ENCODE data around the gene EXPH5.
A peak's percentile ranks its signal among the peaks of the same experiment; 100 is the strongest.

EXPH5 gene

DNA sequence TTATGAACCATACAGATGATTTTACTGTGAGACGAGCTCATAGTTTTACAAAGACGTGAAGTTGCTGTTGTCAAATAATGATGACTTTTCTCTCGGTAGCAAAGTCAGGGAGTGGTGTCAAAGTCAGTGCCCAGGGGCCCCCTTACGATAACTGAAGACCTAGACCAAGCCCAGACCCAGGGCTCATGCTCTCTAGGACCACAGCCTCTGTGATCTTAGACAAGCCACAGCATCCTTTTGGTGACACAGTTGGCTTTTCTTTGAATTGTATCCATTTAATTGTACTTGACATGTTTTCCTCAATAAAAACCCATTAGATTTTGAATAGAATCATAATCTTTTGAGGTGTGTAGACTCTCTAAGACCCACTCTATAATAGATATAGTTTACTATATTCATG lies 77.4 kb downstream of the EXPH5 start:
- no peak overlapping the region for H3K4me3 ChIP-seq (ENCODE audit: low read length)
- no peaks in the 10 kb centered on the region for H3K27me3 ChIP-seq (ENCODE audit: insufficient read depth, low read length)
- peaks cover 13% of the 10 kb centered on the region for H3K36me3 ChIP-seq (ENCODE audit: insufficient read depth, low read length)
- no peaks in the 10 kb centered on the region for H3K4me1 ChIP-seq (ENCODE audit: insufficient read depth, low read length)
- no peak overlapping the region for H3K9ac ChIP-seq (ENCODE audit: low read depth, low read length)
- no peak overlapping the region for H3K27ac ChIP-seq (ENCODE audit: low read depth, low read length)
- 95% methylated on average over 4 of the region's 4 CpGs for WGBS
- H3K9me3 ChIP-seq (ENCODE audit: insufficient read depth, low read depth, low read length): 0 out of 2 replicates have a peak, but pooled peaks cover 4% of the 10 kb centered on the region

- Histone ChIP-seq H3K4me3 (ENCODE audit: low read length) (no peak overlapping the region), H3K27me3 (ENCODE audit: insufficient read depth, low read length) (no peaks in the 10 kb centered on the region), H3K9ac (ENCODE audit: low read depth, low read length) (no peak overlapping the region), H3K36me3 (ENCODE audit: insufficient read depth, low read length) (peaks cover 13% of the 10 kb centered on the region), H3K9me3 (ENCODE audit: insufficient read depth, low read depth, low read length) (peaks cover 13% of the 10 kb centered on the region; the same call in 1 of the 2 replicates), H3K4me1 (ENCODE audit: insufficient read depth, low read length) (no peaks in the 10 kb centered on the region), H3K27ac (ENCODE audit: low read depth, low read length) (no peak overlapping the region)
- 85% methylated on average over 2 of the region's 2 CpGs for WGBS
These were observed 80.9 kb downstream of the EXPH5 start for GRCh38 chr11:108512708-108513107.

DNA sequence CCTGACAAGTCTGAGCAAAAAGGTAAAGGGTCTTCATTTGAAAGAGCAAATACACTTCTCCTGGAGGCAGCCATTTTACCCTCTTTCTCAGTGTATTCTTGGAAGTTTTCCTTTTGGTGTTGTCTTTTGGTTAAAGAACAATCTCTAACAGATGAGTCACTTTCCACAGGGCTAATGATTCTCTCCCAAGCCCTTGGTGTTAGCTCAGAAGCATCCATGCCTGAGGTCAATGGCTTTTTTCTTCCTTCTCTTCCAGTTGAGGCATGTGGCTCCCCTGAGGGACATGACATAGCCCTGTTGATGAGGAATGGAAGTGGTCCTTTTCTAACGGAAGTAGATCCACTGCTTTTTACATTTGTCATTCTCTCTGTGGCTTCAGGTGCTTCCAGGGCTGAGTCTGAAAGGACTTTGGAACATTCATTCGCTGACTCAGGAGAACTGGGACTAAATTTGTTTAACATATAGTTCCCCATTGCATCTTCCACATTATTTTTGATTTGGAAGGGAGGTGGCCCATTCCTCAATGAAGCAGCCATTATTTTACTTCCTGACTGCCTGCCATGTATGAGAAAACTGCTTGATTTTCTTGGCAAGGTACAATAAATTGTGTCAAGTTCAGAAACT lies 81.6 kb downstream of the EXPH5 start:
- peaks cover 13% of the 10 kb centered on the region for H3K36me3 ChIP-seq (ENCODE audit: insufficient read depth, low read length)
- no peak overlapping the region for H3K9ac ChIP-seq (ENCODE audit: low read depth, low read length)
- no peaks in the 10 kb centered on the region for H3K27me3 ChIP-seq (ENCODE audit: insufficient read depth, low read length)
- H3K4me1 ChIP-seq (ENCODE audit: insufficient read depth, low read length): no peaks in the 10 kb centered on the region
- no peak overlapping the region for H3K4me3 ChIP-seq (ENCODE audit: low read length)
- peaks cover 13% of the 10 kb centered on the region; the same call in 1 of the 2 replicates for H3K9me3 ChIP-seq (ENCODE audit: insufficient read depth, low read depth, low read length)
- no peak overlapping the region for H3K27ac ChIP-seq (ENCODE audit: low read depth, low read length)
- WGBS: 86% methylated on average over 2 of the region's 2 CpGs

GRCh38 chr11:108508653-108509593 lies 84.6 kb downstream of the EXPH5 start:
- Histone ChIP-seq H3K27me3 (ENCODE audit: insufficient read depth, low read length) (no peaks in the 10 kb centered on the region), H3K4me1 (ENCODE audit: insufficient read depth, low read length) (no peaks in the 10 kb centered on the region), H3K4me3 (ENCODE audit: low read length) (no peak overlapping the region), H3K9ac (ENCODE audit: low read depth, low read length) (no peak overlapping the region), H3K27ac (ENCODE audit: low read depth, low read length) (no peak overlapping the region), H3K36me3 (ENCODE audit: insufficient read depth, low read length) (peaks cover 11% of the 10 kb centered on the region), H3K9me3 (ENCODE audit: insufficient read depth, low read depth, low read length) (peaks cover 13% of the 10 kb centered on the region; the same call in 1 of the 2 replicates)
- WGBS: 86% methylated on average over 3 of the region's 3 CpGs

DNA sequence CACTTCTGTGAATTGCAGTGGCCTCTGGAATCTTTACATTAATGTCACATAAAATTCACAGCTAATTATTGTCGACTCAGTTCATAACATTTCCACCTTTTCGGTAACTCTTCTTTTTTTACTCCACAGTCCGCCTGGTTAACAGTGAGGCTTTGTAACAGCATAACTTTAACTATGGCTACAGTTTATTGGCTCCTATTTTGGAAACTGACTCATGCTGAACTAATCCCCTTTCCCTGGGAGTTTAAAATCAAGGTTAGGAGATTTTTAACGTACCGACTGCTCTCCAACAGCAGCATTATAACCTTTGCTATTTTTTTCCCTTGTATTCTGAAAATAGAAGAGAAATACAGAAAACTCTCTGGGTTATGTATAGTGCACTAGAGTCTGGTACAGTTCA lies 92.2 kb downstream of the EXPH5 start:
- peaks cover 9% of the 10 kb centered on the region; the same call in 1 of the 2 replicates for H3K4me1 ChIP-seq (ENCODE audit: insufficient read depth, low read length)
- no peaks in the 10 kb centered on the region for H3K9me3 ChIP-seq (ENCODE audit: insufficient read depth, low read depth, low read length)
- H3K27me3 ChIP-seq (ENCODE audit: insufficient read depth, low read length): peaks cover 8% of the 10 kb centered on the region
- no peak overlapping the region for H3K27ac ChIP-seq (ENCODE audit: low read depth, low read length)
- H3K36me3 ChIP-seq (ENCODE audit: insufficient read depth, low read length): no peaks in the 10 kb centered on the region
- H3K4me3 ChIP-seq (ENCODE audit: low read length): no peak overlapping the region
- no peak overlapping the region for H3K9ac ChIP-seq (ENCODE audit: low read depth, low read length)
- WGBS: 97% methylated on average over 3 of the region's 5 CpGs

DNA sequence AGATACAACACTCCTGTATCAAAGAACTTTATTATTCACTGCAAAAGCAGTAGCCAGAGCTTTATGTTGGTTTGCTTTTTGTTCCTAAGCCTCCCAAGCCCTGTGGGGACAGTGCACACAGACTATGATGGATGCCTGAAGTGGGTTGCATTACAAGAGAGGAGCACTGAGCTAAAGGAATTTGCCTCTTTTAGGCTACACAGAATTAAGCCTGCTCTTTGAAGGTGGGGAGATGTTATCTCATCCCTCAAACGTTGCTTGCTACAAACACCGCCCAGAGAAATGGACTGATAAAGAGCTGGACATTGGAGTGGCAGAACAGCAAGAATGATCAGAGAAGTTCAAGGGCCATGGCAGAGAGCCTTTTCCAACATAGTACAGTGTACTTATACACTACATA lies 92.8 kb downstream of the EXPH5 start:
- peaks cover 10% of the 10 kb centered on the region; the same call in 1 of the 2 replicates for H3K4me1 ChIP-seq (ENCODE audit: insufficient read depth, low read length)
- 89% methylated on average over 2 of the region's 2 CpGs for whole genome bisulfite sequencing
- H3K27ac ChIP-seq (ENCODE audit: low read depth, low read length): no peak overlapping the region
- H3K36me3 ChIP-seq (ENCODE audit: insufficient read depth, low read length): no peaks in the 10 kb centered on the region
- H3K9ac ChIP-seq (ENCODE audit: low read depth, low read length): no peak overlapping the region
- no peak overlapping the region for H3K4me3 ChIP-seq (ENCODE audit: low read length)
- H3K27me3 ChIP-seq (ENCODE audit: insufficient read depth, low read length): peaks cover 8% of the 10 kb centered on the region
- H3K9me3 ChIP-seq (ENCODE audit: insufficient read depth, low read depth, low read length): no peaks in the 10 kb centered on the region

DNA sequence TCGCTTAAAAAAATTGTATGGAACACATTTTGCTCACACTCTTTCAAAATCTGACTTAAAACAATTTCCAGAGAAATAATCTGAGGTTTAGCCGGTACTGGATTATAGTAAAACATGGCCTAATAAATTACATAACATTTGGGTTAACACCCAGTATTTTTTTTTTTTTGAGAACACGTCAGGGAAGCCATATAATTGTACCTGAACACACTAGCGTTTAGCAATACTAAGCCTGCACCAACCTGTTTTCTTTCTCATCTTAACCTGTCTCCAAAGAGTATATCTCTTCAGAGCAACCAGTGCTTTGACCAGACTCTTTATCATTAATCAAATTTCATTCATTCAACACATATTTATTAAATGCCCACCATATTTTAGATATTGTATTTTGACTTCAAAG lies 93.4 kb downstream of the EXPH5 start:
- Histone ChIP-seq H3K27ac (ENCODE audit: low read depth, low read length) (no peak overlapping the region), H3K9ac (ENCODE audit: low read depth, low read length) (no peak overlapping the region), H3K4me3 (ENCODE audit: low read length) (no peak overlapping the region), H3K27me3 (ENCODE audit: insufficient read depth, low read length) (peaks cover 8% of the 10 kb centered on the region), H3K9me3 (ENCODE audit: insufficient read depth, low read depth, low read length) (no peaks in the 10 kb centered on the region), H3K36me3 (ENCODE audit: insufficient read depth, low read length) (no peaks in the 10 kb centered on the region), H3K4me1 (ENCODE audit: insufficient read depth, low read length) (peaks cover 10% of the 10 kb centered on the region; the same call in 1 of the 2 replicates)
- WGBS: 94% methylated on average over 4 of the region's 4 CpGs

- Histone ChIP-seq H3K27me3 (ENCODE audit: insufficient read depth, low read length) (peaks cover 8% of the 10 kb centered on the region), H3K9ac (ENCODE audit: low read depth, low read length) (peak overlapping the region; percentile 79), H3K36me3 (ENCODE audit: insufficient read depth, low read length) (no peaks in the 10 kb centered on the region), H3K4me1 (ENCODE audit: insufficient read depth, low read length) (peaks cover 10% of the 10 kb centered on the region; the same call in 1 of the 2 replicates), H3K27ac (ENCODE audit: low read depth, low read length) (no peak overlapping the region), H3K9me3 (ENCODE audit: insufficient read depth, low read depth, low read length) (no peaks in the 10 kb centered on the region), H3K4me3 (ENCODE audit: low read length) (peak overlapping the region; percentile 62)
- WGBS: 90% methylated on average over 27 of the region's 29 CpGs
These were observed 94.7 kb downstream of the EXPH5 start for GRCh38 chr11:108498816-108499408.

DNA sequence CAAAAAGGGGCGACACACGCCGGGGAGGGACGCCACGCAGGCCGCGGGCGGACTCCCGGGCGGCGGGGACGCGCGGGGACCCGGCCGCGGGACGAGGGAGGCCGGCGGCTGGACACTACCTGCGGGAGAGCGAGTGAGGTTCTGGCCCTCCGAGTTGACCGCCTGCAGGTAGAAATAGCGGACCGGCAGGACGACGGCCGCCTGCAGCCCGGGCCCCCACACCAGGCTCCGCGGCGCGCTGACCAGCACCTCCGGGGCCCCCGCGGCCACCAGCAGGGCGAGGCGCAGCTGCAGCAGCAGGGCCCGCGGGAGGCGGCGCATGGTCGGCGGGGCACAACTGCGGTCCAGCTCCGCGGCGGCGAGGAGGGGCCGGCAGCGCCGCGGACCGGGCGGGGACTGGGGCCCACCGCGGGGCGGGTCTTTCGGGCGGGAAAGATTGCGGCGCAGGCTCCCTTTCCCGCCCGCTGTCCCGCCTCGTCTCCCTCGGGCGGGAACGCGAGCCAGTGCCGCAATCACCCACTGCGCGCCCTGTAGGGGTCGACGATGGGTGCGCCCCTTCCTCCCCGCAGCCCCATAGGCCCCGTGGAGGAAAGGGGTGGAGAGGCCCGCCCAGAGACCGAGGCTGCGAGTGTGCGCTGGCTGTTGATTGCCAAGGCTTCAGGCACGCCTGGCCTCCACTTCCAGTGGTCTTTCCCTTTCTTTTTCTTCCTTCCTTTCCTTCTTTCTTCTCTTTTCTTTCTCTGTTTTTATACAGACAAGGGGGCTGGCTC lies 95.3 kb downstream of the EXPH5 start, which contains the start of gene POGLUT3:
Gene POGLUT3 (minus strand): TSS at position 339 of the 770 bp plus-strand sequence. CDS start 18 bp downstream, at position 321.
- Histone ChIP-seq H3K9ac (ENCODE audit: low read depth, low read length) (peak within 1 kb of the TSS; percentile 79), H3K36me3 (ENCODE audit: insufficient read depth, low read length) (no peaks in the 10 kb centered on the region), H3K9me3 (ENCODE audit: insufficient read depth, low read depth, low read length) (no peaks in the 10 kb centered on the region), H3K4me3 (ENCODE audit: low read length) (peak within 1 kb of the TSS; percentile 62), H3K27me3 (ENCODE audit: insufficient read depth, low read length) (peaks cover 8% of the 10 kb centered on the region), H3K4me1 (ENCODE audit: insufficient read depth, low read length) (peaks cover 10% of the 10 kb centered on the region; the same call in 1 of the 2 replicates), H3K27ac (ENCODE audit: low read depth, low read length) (peak within 1 kb of the TSS; percentile 78)
- WGBS: 2% methylated on average over 84 of the region's 84 CpGs

DNA sequence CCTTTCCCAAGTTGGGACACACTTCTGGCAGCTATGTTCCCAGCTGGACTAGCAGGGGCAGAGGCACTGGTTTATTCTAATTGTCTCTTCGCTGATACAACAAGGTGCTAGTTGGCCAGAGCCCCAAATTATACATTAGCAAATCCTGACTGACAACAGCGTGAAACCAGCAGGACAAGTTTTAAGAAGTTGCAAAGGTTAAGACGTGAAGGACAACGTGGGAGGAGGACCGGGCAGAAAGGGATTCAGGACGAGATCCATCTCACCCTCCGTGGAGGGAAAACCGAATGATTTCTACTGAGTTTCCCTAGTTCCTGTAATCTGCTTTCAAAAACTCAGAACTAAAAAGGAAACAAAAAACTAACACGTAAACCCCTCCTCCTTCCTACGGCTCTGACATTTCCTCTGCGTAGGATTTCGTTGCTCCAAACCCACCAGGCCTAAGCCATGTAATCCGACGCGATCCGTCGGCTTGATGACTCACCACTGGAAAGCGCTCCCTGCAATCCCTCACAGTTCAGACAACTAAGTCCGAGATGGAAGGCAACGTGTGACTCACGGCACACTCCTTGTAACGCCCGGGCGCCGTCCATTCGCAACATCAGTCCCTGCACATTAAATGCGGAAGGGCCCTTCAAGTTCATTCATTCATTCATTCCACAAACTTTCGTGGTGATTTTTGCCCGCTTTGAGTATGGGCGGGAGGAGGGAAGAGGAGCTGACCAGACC lies 96.1 kb downstream of the EXPH5 start:
- Histone ChIP-seq H3K9me3 (ENCODE audit: insufficient read depth, low read depth, low read length) (no peaks in the 10 kb centered on the region), H3K9ac (ENCODE audit: low read depth, low read length) (peak overlapping the region; percentile 79), H3K4me1 (ENCODE audit: insufficient read depth, low read length) (peaks cover 10% of the 10 kb centered on the region; the same call in 1 of the 2 replicates), H3K27ac (ENCODE audit: low read depth, low read length) (peak overlapping the region; percentile 78), H3K27me3 (ENCODE audit: insufficient read depth, low read length) (peaks cover 8% of the 10 kb centered on the region), H3K4me3 (ENCODE audit: low read length) (peak overlapping the region; percentile 62), H3K36me3 (ENCODE audit: insufficient read depth, low read length) (no peaks in the 10 kb centered on the region)
- WGBS: 3% methylated on average over 30 of the region's 30 CpGs

Data from HUES64 (cell line).